Activated CD4-positive, alpha-beta T cell treated with anti-CD3 and anti-CD28 coated beads for 24 hours (primary cell): ENCODE data around the gene ALAS1.
A peak's percentile ranks its signal among the peaks of the same experiment; 100 is the strongest.
"Not testable (repeated sequence)": the region's sequence is repeated elsewhere in the genome, so short reads cannot be mapped to it uniquely, and the experiment has no call there.

Source experiments
- DNase-seq, 2 donors: peaks; one replicate each; pipeline ENCODE4 v3.0.0-alpha.2; 2020; ENCODE audit warnings: low read depth in 2 of 2

Gene ALAS1

GRCh38 chr3:52197842-52198625 is at the start of gene ALAS1:
ALAS1 (plus strand) TSS chr3:52198160; CDS start chr3:52199242, 1,082 bp downstream.
- peak; percentile 92 to 95 for DNase-seq

GRCh38 chr3:52149021-52149420 is 48.9 kb upstream of the ALAS1 start:
- no peak for DNase-seq

- no peak for DNase-seq
Measured at GRCh38 chr3:52149726-52150125, 48.2 kb upstream of the ALAS1 start.

- DNase-seq: no peak
Measured at GRCh38 chr3:52150357-52150756, 47.6 kb upstream of the ALAS1 start.

GRCh38 chr3:52150860-52151259 is 47.1 kb upstream of the ALAS1 start:
- no peak for DNase-seq

GRCh38 chr3:52151991-52152390 is 46.0 kb upstream of the ALAS1 start:
- DNase-seq: not testable (repeated sequence)

GRCh38 chr3:52153389-52154096 is 44.4 kb upstream of the ALAS1 start:
- DNase-seq: no peak

- peak; percentile 86 to 87 for DNase-seq
Measured at GRCh38 chr3:52154135-52155094, 43.5 kb upstream of the ALAS1 start, which contains the start of gene POC1A. POC1A (minus strand) TSS chr3:52154423; CDS start chr3:52154372, 51 bp downstream.

GRCh38 chr3:52155912-52156311 is 42.0 kb upstream of the ALAS1 start:
- no peak for DNase-seq

- DNase-seq: no peak
Measured at GRCh38 chr3:52159503-52159902, 38.5 kb upstream of the ALAS1 start.

- DNase-seq: no peak
Measured at GRCh38 chr3:52162250-52162872, 35.6 kb upstream of the ALAS1 start.

GRCh38 chr3:52167240-52167639 is 30.7 kb upstream of the ALAS1 start:
- no peak for DNase-seq

GRCh38 chr3:52170217-52170616 is 27.7 kb upstream of the ALAS1 start:
- not testable (repeated sequence) for DNase-seq

- no peak for DNase-seq
Measured at GRCh38 chr3:52171514-52172261, 26.3 kb upstream of the ALAS1 start.

GRCh38 chr3:52172262-52172757 is 25.6 kb upstream of the ALAS1 start:
- DNase-seq: no peak

- DNase-seq: no peak
Measured at GRCh38 chr3:52173101-52173500, 24.9 kb upstream of the ALAS1 start.

- DNase-seq: no peak
Measured at GRCh38 chr3:52174896-52175295, 23.1 kb upstream of the ALAS1 start.

GRCh38 chr3:52175416-52176179 is 22.4 kb upstream of the ALAS1 start:
- no peak for DNase-seq

- no peak for DNase-seq
Measured at GRCh38 chr3:52176180-52176752, 21.7 kb upstream of the ALAS1 start.
